Upper lobe of left lung (tissue), 4 donors: Measurements from ENCODE around the gene HCFC1R1.

Source experiments
- CTCF ChIP-seq, 6 experiments: fragments of 450-650 bp in 4 of 6; fragments of 200-600 bp in 2 of 6; sonication (generic) in 2 of 6; IDR thresholded peaks; one replicate each; pipeline ENCODE4 v1.5.1; 2016 to 2019; ENCODE audit warnings: antibody characterized with exemption in 6 of 6
- POLR2A ChIP-seq, 4 donors: fragments of 450-650 bp; IDR thresholded peaks; one replicate each; pipeline ENCODE4 v1.5.1; 2016 to 2017; ENCODE audit warnings: antibody characterized with exemption in 4 of 4, mild to moderate bottlenecking in 2 of 4
- POLR2AphosphoS5 ChIP-seq, 2 donors: sonication (generic); formaldehyde crosslinking; IDR thresholded peaks; one replicate each; pipeline ENCODE4 v1.5.1; 2017; ENCODE audit warnings: antibody characterized with exemption in 2 of 2

- no peak for TF ChIP-seq POLR2A (IDR thresholded peaks at IDR 0.05)
- TF ChIP-seq CTCF (IDR thresholded peaks at IDR 0.05) = no peak
- no peak for TF ChIP-seq POLR2AphosphoS5 (IDR thresholded peaks at IDR 0.05)
Measured at GRCh38 chr16:2973093-2973492, 50.6 kb downstream of the HCFC1R1 start.
